H9 (cell line): ENCODE results near the gene ATP5MC2. TPM values are rescaled to one million over a fixed set of nuclear protein-coding genes. Genes with fewer than 3 reads are reported as not detected.

Experiments
- DNase-seq: peaks from one replicate; pipeline ENCODE4 v3.0.0-alpha.2; 2017
- H2AFZ ChIP-seq: one replicate; pipeline ENCODE4 v1.6.1; 2013; ENCODE audit warnings: mild to moderate bottlenecking, low read length, control low read depth, moderate library complexity
- H2AK5ac ChIP-seq: 2 replicates; pipeline ENCODE4 v1.6.1; 2013; ENCODE audit warnings: low read length, control low read depth, mixed read lengths; ENCODE audit not compliant: insufficient read length
- H2BK120ac ChIP-seq: one replicate; pipeline ENCODE4 v1.6.1; 2013; ENCODE audit warnings: low read depth, mild to moderate bottlenecking, low read length, control low read depth, inconsistent platforms; ENCODE audit not compliant: poor library complexity, severe bottlenecking
- H2BK12ac ChIP-seq: 2 replicates; pipeline ENCODE4 v1.6.1; 2013; ENCODE audit warnings: low read length, control low read depth, mixed read lengths, low read depth; ENCODE audit not compliant: insufficient read length
- H2BK15ac ChIP-seq: 2 replicates; pipeline ENCODE4 v1.6.1; 2013; ENCODE audit warnings: low read depth, low read length, control low read depth
- H2BK20ac ChIP-seq: one replicate; pipeline ENCODE4 v1.6.1; 2013; ENCODE audit warnings: low read depth, mild to moderate bottlenecking, low read length, control low read depth, inconsistent platforms; ENCODE audit not compliant: poor library complexity, severe bottlenecking
- H2BK5ac ChIP-seq: 2 replicates; pipeline ENCODE4 v1.6.1; 2013; ENCODE audit warnings: low read length, control low read depth, mixed read lengths; ENCODE audit not compliant: insufficient read length
- H3K14ac ChIP-seq: 2 replicates; pipeline ENCODE4 v1.6.1; 2013; ENCODE audit warnings: low read length, control low read depth; ENCODE audit not compliant: insufficient read depth
- H3K18ac ChIP-seq: 2 replicates; pipeline ENCODE4 v1.6.1; 2013; ENCODE audit warnings: low read depth, mild to moderate bottlenecking, mixed read lengths, low read length, control low read depth; ENCODE audit not compliant: insufficient read length
- H3K23ac ChIP-seq: 2 replicates; pipeline ENCODE4 v1.6.1; 2013; ENCODE audit warnings: low read length, control low read depth, mixed read lengths, low read depth; ENCODE audit not compliant: insufficient read length
- H3K23me2 ChIP-seq: 2 replicates; pipeline ENCODE4 v1.6.1; 2013; ENCODE audit warnings: low read depth, mild to moderate bottlenecking, mixed read lengths, low read length, control low read depth; ENCODE audit not compliant: insufficient read length, poor library complexity, severe bottlenecking
- H3K27ac ChIP-seq: 2 replicates; pipeline ENCODE4 v1.5.1; 2013; ENCODE audit warnings: low read length, control low read depth, mixed read lengths, low read depth; ENCODE audit not compliant: insufficient read length
- H3K27me3 ChIP-seq: 2 replicates; pipeline ENCODE4 v1.6.1; 2013; ENCODE audit warnings: low read length, control low read depth, inconsistent platforms; ENCODE audit not compliant: insufficient read depth
- H3K4ac ChIP-seq: 2 replicates; pipeline ENCODE4 v1.6.1; 2013; ENCODE audit warnings: low read depth, mild to moderate bottlenecking, control low read depth, inconsistent platforms, low read length, moderate library complexity
- H3K4me1 ChIP-seq: 2 replicates; pipeline ENCODE4 v1.6.1; 2013; ENCODE audit warnings: low read length, control low read depth, inconsistent platforms; ENCODE audit not compliant: insufficient read depth
- H3K4me2 ChIP-seq: 2 replicates; pipeline ENCODE4 v1.6.1; 2013; ENCODE audit warnings: low read length, control low read depth, mixed read lengths; ENCODE audit not compliant: insufficient read length, insufficient read depth
- H3K56ac ChIP-seq: 2 replicates; pipeline ENCODE4 v1.6.1; 2013; ENCODE audit warnings: low read depth, mild to moderate bottlenecking, mixed read lengths, low read length, control low read depth; ENCODE audit not compliant: insufficient read length
- H3K79me1 ChIP-seq: 2 replicates; pipeline ENCODE4 v1.6.1; 2013; ENCODE audit warnings: low read depth, mild to moderate bottlenecking, moderate library complexity, low read length, control low read depth, inconsistent platforms; ENCODE audit not compliant: insufficient read depth, poor library complexity, severe bottlenecking
- H3K79me2 ChIP-seq: 2 replicates; pipeline ENCODE4 v1.6.1; 2013; ENCODE audit warnings: low read length, control low read depth, inconsistent platforms; ENCODE audit not compliant: insufficient read depth
- H3K9ac ChIP-seq: 2 replicates; pipeline ENCODE4 v1.6.1; 2013; ENCODE audit warnings: low read length, control low read depth, mixed read lengths; ENCODE audit not compliant: insufficient read length; ENCODE audit errors: extremely low read depth
- H3K9me3 ChIP-seq: one replicate; pipeline ENCODE4 v1.6.1; 2013; ENCODE audit warnings: low read depth, low read length, inconsistent platforms; ENCODE audit not compliant: control insufficient read depth
- H3T11ph ChIP-seq: one replicate; pipeline ENCODE4 v1.6.1; 2013; ENCODE audit warnings: mild to moderate bottlenecking, low read length, control low read depth, inconsistent platforms
- H4K20me1 ChIP-seq: one replicate; pipeline ENCODE4 v1.6.1; 2013; ENCODE audit not compliant: control insufficient read depth, insufficient read length, insufficient read depth
- H4K5ac ChIP-seq: 2 replicates; pipeline ENCODE4 v1.6.1; 2013; ENCODE audit warnings: low read depth, mild to moderate bottlenecking, mixed read lengths, low read length, control low read depth; ENCODE audit not compliant: insufficient read length
- H4K8ac ChIP-seq: replicated peaks from 2 replicates; pipeline ENCODE4 v1.6.1; 2013; ENCODE audit warnings: low read length, control low read depth, mixed read lengths, low read depth; ENCODE audit not compliant: insufficient read length
- H4K91ac ChIP-seq: 2 replicates; pipeline ENCODE4 v1.6.1; 2013; ENCODE audit warnings: low read depth, mild to moderate bottlenecking, moderate library complexity, mixed read lengths, low read length, control low read depth; ENCODE audit not compliant: insufficient read length
- H3K27ac Mint-ChIP-seq, 3 experiments: 2 replicates in 2 of 3; 3 replicates in 1 of 3; pipeline ENCODE4 v1.8.0; 2020 to 2021; ENCODE audit warnings: mixed read lengths in 3 of 3, mild to moderate bottlenecking in 1 of 3, moderate library complexity in 1 of 3
- H3K27me3 Mint-ChIP-seq: 2 replicates; pipeline ENCODE4 v1.8.0; 2021; ENCODE audit warnings: low read depth, mild to moderate bottlenecking, moderate library complexity, mixed read lengths
- H3K36me3 Mint-ChIP-seq, 3 experiments: 2 replicates in 2 of 3; 3 replicates in 1 of 3; pipeline ENCODE4 v1.8.0; 2020 to 2021; ENCODE audit warnings: low read depth in 3 of 3, mixed read lengths in 3 of 3; ENCODE audit not compliant: insufficient read depth in 1 of 3
- H3K4me1 Mint-ChIP-seq, 2 experiments: 2 replicates each; pipeline ENCODE4 v1.8.0; 2020; ENCODE audit warnings: mixed read lengths in 2 of 2
- H3K4me3 Mint-ChIP-seq, 2 experiments: 2 replicates in 1 of 2; 3 replicates in 1 of 2; pipeline ENCODE4 v1.8.0; 2020 to 2021; ENCODE audit warnings: mild to moderate bottlenecking in 2 of 2, mixed read lengths in 2 of 2, moderate library complexity in 1 of 2
- H3K9me3 Mint-ChIP-seq, 2 experiments: 2 replicates in 1 of 2; 3 replicates in 1 of 2; pipeline ENCODE4 v1.8.0; 2020; ENCODE audit warnings: mild to moderate bottlenecking in 2 of 2, mixed read lengths in 2 of 2, moderate library complexity in 1 of 2
- WGBS: extraction: QIAGEN DNeasy Blood & Tissue Kit; methylation state at CpG from one replicate; pipeline ENCODE4 v1.1.7; 2013; ENCODE audit warnings: missing lambda C conversion rate, low lambda C conversion rate, mixed read lengths; ENCODE audit not compliant: insufficient read length; ENCODE audit errors: extremely low coverage; 5-methylcytosine and 5-hydroxymethylcytosine counted together
- total RNA-seq: library from RNA; stranded (reverse); gene quantifications from 2 replicates; pipeline ENCODE4 v1.2.1, GENCODE V29; 2021
- TF ChIP-seq, protein P1 (sequence below): fragments of 200-600 bp; sonication (generic); conservative IDR thresholded peaks from 3 replicates; pipeline ENCODE4 v1.8.0; 2021; ENCODE audit warnings: antibody characterized with exemption, mild to moderate bottlenecking

The ATP5MC2 gene
- total RNA-seq, 1 experiment from 2014 or later = 379 TPM

GRCh38 chr12:53694756-53695151 is 18.9 kb upstream of the ATP5MC2 start:
- Histone ChIP-seq H4K8ac (no peak overlapping the region), H3K14ac (no peak overlapping the region), H3K79me2 (no peaks in the 10 kb centered on the region), H2BK120ac (no peak overlapping the region), H2AK5ac (no peak overlapping the region), H3T11ph (no peak overlapping the region), H3K23me2 (peaks cover 17% of the 10 kb centered on the region), H2BK15ac (no peak overlapping the region), H3K9ac (no peak overlapping the region), H4K20me1 (no peaks in the 10 kb centered on the region), H3K4ac (no peak overlapping the region), H2BK5ac (no peak overlapping the region), H3K27ac (no peak overlapping the region), H3K18ac (no peak overlapping the region), H4K5ac (no peak overlapping the region), H3K27me3 (peaks cover 2% of the 10 kb centered on the region; the same call in 1 of the 2 replicates), H3K9me3 (no peaks in the 10 kb centered on the region), H2BK20ac (no peak overlapping the region), H3K4me2 (peak overlapping the region; percentile 49), H3K79me1 (no peaks in the 10 kb centered on the region), H2AFZ (no peak overlapping the region), H4K91ac (no peak overlapping the region), H2BK12ac (no peak overlapping the region), H3K23ac (no peak overlapping the region), H3K56ac (no peak overlapping the region), H3K4me1 (no peaks in the 10 kb centered on the region; the same call in 1 of the 2 replicates)
- WGBS = no CpG with 5 or more reads among the region's 16 CpGs
- TF ChIP-seq, protein P1, sequence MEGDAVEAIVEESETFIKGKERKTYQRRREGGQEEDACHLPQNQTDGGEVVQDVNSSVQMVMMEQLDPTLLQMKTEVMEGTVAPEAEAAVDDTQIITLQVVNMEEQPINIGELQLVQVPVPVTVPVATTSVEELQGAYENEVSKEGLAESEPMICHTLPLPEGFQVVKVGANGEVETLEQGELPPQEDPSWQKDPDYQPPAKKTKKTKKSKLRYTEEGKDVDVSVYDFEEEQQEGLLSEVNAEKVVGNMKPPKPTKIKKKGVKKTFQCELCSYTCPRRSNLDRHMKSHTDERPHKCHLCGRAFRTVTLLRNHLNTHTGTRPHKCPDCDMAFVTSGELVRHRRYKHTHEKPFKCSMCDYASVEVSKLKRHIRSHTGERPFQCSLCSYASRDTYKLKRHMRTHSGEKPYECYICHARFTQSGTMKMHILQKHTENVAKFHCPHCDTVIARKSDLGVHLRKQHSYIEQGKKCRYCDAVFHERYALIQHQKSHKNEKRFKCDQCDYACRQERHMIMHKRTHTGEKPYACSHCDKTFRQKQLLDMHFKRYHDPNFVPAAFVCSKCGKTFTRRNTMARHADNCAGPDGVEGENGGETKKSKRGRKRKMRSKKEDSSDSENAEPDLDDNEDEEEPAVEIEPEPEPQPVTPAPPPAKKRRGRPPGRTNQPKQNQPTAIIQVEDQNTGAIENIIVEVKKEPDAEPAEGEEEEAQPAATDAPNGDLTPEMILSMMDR = no peak
- H3K27me3 Mint-ChIP-seq = peaks cover 54% of the 10 kb centered on the region
- peaks cover 28 to 40% of the 10 kb centered on the region in 2 experiments for H3K4me1 Mint-ChIP-seq
- peak overlapping the region in 1 of 3 experiments; percentile 53; a peak in 3 of 7 replicates for H3K27ac Mint-ChIP-seq
- peak overlapping the region; percentile 57 to 70 for H3K4me3 Mint-ChIP-seq
- no peaks in the 10 kb centered on the region for H3K36me3 Mint-ChIP-seq
- peaks cover 2 to 3% of the 10 kb centered on the region in 2 experiments; a peak in 1 of 5 replicates for H3K9me3 Mint-ChIP-seq
- peak; percentile 66 for DNase-seq
